Glutamatergic neuron (in vitro differentiated cells): ENCODE results near the gene OR10A6. TPM values are rescaled to one million over a fixed set of nuclear protein-coding genes. Genes with fewer than 3 reads are reported as not detected.

ENCODE experiments used
- DNase-seq: peaks from one replicate; pipeline ENCODE4 v3.0.0; 2022
- H3K27ac Mint-ChIP-seq: one replicate; pipeline ENCODE4 v1.8.0; 2020; ENCODE audit warnings: mild to moderate bottlenecking, mixed read lengths, inconsistent platforms; ENCODE audit not compliant: unreplicated experiment
- H3K27me3 Mint-ChIP-seq: one replicate; pipeline ENCODE4 v1.8.0; 2020; ENCODE audit warnings: mild to moderate bottlenecking, moderate library complexity, mixed read lengths, inconsistent platforms; ENCODE audit not compliant: unreplicated experiment
- H3K36me3 Mint-ChIP-seq: one replicate; pipeline ENCODE4 v1.8.0; 2020; ENCODE audit warnings: mild to moderate bottlenecking, mixed read lengths, inconsistent platforms; ENCODE audit not compliant: unreplicated experiment
- H3K4me1 Mint-ChIP-seq: one replicate; pipeline ENCODE4 v1.8.0; 2020; ENCODE audit warnings: mild to moderate bottlenecking, low read depth, mixed read lengths, inconsistent platforms; ENCODE audit not compliant: unreplicated experiment
- H3K4me3 Mint-ChIP-seq: one replicate; pipeline ENCODE4 v1.8.0; 2020; ENCODE audit warnings: mild to moderate bottlenecking, mixed read lengths, inconsistent platforms; ENCODE audit not compliant: unreplicated experiment
- H3K9me3 Mint-ChIP-seq: one replicate; pipeline ENCODE4 v1.8.0; 2020; ENCODE audit warnings: mild to moderate bottlenecking, moderate library complexity, mixed read lengths, inconsistent platforms; ENCODE audit not compliant: unreplicated experiment
- total RNA-seq: library from RNA; stranded (reverse); fragmentation: NEBNext Ultra II Directional; extraction: Animal tissue kit (Norgen Biotek cat#: 25700); gene quantifications from one replicate; pipeline ENCODE4 v1.2.1, GENCODE V29; 2021; ENCODE audit not compliant: unreplicated experiment
- TF ChIP-seq, protein P1 (sequence below): fragments of 200-600 bp; sonication (generic); IDR thresholded peaks from one replicate; pipeline ENCODE4 v1.5.0; 2021; ENCODE audit not compliant: partially characterized antibody, unreplicated experiment

Gene OR10A6
- total RNA-seq, 1 donor from 2014 or later: not detected

DNA sequence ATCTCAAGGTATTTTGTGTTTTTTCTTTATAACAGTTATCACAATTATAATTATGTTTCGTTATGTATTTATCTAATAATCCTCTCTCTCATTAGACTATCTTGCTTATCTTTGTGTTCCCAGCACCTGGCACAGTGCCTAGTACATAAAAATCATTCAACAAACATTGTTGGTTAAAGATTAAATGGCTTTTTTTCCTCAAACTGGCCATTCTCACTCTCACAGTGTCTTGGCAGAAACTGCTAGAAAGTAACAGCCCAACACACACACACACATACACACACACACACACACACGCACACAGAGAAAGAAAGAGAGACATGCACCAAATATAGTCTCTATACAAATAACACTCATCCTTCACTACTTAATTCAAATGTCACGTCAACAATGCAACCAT lies 36.8 kb downstream of the OR10A6 start:
- TF ChIP-seq, protein P1, sequence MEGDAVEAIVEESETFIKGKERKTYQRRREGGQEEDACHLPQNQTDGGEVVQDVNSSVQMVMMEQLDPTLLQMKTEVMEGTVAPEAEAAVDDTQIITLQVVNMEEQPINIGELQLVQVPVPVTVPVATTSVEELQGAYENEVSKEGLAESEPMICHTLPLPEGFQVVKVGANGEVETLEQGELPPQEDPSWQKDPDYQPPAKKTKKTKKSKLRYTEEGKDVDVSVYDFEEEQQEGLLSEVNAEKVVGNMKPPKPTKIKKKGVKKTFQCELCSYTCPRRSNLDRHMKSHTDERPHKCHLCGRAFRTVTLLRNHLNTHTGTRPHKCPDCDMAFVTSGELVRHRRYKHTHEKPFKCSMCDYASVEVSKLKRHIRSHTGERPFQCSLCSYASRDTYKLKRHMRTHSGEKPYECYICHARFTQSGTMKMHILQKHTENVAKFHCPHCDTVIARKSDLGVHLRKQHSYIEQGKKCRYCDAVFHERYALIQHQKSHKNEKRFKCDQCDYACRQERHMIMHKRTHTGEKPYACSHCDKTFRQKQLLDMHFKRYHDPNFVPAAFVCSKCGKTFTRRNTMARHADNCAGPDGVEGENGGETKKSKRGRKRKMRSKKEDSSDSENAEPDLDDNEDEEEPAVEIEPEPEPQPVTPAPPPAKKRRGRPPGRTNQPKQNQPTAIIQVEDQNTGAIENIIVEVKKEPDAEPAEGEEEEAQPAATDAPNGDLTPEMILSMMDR: no peak
- H3K36me3 Mint-ChIP-seq: no peaks in the 10 kb centered on the region

DNA sequence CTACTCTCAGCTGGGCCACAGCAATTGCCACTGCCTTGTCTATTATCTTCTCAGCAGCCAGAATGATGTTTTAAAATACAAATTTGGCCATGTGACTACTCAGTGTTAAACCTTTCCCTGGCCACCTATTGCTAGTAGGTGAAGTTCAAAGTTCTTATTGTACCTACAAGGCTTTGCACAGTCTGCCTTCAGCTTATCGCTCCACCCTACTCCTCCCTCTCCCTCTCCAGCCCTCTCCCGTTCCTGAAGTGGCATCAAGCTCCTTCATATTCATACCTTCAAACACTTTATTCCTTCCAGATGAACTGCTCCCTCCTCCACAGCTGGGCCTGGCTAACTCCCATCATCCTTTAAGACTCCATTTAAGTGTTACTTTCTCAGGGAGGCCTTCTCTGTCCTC lies 37.3 kb downstream of the OR10A6 start:
- Mint-ChIP-seq H3K27me3 (peaks cover 3% of the 10 kb centered on the region), H3K27ac (no peak overlapping the region), H3K4me1 (no peaks in the 10 kb centered on the region), H3K36me3 (no peaks in the 10 kb centered on the region), H3K9me3 (no peaks in the 10 kb centered on the region), H3K4me3 (no peak overlapping the region)
- TF ChIP-seq, protein P1: no peak
- DNase-seq: no peak

More for the DNA sequence above, 36.8 kb downstream of the OR10A6 start:
- no peaks in the 10 kb centered on the region for H3K4me1 Mint-ChIP-seq
- no peak overlapping the region for H3K27ac Mint-ChIP-seq
- peaks cover 3% of the 10 kb centered on the region for H3K27me3 Mint-ChIP-seq
- no peak for DNase-seq
- no peak overlapping the region for H3K4me3 Mint-ChIP-seq
- no peaks in the 10 kb centered on the region for H3K9me3 Mint-ChIP-seq

DNA sequence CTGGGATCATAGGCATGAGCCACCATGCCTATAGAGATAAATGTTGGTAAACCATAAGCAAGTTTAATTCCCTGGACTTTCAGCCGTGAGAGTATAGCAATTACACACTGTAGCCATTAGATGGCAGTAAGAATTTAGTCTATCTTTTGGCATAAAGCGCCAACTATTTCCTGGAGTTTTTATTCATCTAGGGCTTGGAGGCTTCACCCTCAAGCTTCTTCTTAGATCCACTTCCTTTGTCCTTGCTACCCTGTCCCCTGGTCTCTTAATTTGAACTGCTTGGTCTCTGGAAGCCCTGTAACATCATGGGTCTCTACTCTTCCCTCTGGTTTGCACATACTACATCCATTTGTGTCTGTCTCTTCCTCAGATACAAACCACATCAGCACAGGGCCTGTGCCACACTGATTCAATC lies 38.2 kb downstream of the OR10A6 start:
- Mint-ChIP-seq H3K36me3 (no peaks in the 10 kb centered on the region), H3K27ac (no peak overlapping the region), H3K4me1 (no peaks in the 10 kb centered on the region), H3K4me3 (no peak overlapping the region), H3K27me3 (peaks cover 3% of the 10 kb centered on the region), H3K9me3 (no peaks in the 10 kb centered on the region)
- DNase-seq: no peak
- TF ChIP-seq, protein P1: peak; percentile 75

DNA sequence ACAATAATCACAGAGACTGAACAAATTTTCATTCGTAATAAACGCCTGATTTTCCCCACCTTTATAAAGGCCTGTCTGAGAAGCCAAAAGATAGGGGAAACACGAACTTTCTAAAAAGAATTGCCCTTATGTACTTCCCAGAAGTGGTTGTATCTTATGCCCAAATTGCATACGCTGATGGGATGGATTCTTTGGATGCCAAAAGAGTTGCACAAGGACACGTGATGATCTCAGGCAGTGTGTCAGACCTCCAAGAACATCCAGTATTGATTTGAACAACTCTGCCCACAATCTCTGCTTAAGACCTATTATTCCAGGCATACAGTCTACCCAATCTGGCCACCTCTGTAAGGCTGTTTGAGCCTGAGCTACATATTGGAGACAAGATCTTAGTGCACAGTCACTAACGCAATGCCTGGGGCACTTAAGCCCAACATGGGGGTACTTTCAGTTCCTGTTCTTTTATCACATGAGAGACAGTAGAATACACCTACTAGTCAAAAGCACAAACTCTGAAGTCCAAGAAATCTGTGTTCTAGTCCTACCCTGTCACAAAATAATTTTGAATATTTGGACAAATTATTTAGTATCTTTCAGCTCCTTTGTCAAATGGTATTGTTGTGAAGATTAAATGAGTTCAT lies 38.9 kb downstream of the OR10A6 start:
- Mint-ChIP-seq H3K36me3 (no peaks in the 10 kb centered on the region), H3K27me3 (peaks cover 3% of the 10 kb centered on the region), H3K4me1 (no peaks in the 10 kb centered on the region), H3K4me3 (no peak overlapping the region), H3K9me3 (no peaks in the 10 kb centered on the region), H3K27ac (no peak overlapping the region)
- TF ChIP-seq, protein P1: no peak
- no peak for DNase-seq

DNA sequence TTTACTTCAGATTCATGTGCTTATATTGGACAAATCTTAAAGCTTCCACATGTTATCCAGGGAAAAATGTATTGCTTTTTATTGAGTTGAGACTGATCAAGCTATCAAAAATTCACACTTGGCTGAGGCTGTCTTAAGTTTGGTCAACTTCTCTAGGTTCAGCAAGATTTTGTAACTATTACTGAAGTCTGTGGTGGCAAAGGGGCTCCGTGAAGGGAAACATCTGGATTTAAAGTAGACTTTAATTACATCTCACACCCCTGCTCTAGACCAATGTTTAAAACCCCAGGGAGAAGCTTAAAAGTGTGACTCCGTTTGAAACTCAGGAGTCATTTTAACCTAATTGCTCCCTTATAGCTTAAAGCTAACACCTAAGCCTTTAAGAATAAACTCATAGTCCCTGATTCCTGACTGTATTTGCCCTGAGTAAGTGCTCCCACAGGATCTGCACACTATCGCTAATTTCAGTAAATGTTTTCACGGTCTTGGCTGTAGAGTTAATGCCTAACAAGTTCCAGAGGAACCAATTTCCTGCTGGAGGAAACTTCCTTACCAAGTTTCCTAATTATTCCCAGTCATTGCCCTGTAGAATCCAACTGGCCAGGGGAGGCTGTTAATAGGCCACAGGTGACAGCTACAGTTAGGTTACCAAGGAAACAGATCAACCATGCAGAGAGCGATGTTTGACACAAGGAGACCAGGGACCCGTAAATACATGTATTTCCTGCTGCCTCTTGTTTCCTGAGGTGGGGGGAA lies 40.5 kb downstream of the OR10A6 start:
- H3K36me3 Mint-ChIP-seq: no peaks in the 10 kb centered on the region
- DNase-seq: no peak
- peaks cover 3% of the 10 kb centered on the region for H3K27me3 Mint-ChIP-seq
- H3K4me1 Mint-ChIP-seq: no peaks in the 10 kb centered on the region
- H3K27ac Mint-ChIP-seq: no peak overlapping the region
- H3K9me3 Mint-ChIP-seq: no peaks in the 10 kb centered on the region
- H3K4me3 Mint-ChIP-seq: no peak overlapping the region
- TF ChIP-seq, protein P1: no peak
